ENCODE results near the gene FRMD4A. TPM values are rescaled to one million over a fixed set of nuclear protein-coding genes. Genes with fewer than 3 reads are reported as not detected.

FRMD4A gene
- total RNA-seq, 1 experiment from 2014 or later: 7.1 TPM

DNA sequence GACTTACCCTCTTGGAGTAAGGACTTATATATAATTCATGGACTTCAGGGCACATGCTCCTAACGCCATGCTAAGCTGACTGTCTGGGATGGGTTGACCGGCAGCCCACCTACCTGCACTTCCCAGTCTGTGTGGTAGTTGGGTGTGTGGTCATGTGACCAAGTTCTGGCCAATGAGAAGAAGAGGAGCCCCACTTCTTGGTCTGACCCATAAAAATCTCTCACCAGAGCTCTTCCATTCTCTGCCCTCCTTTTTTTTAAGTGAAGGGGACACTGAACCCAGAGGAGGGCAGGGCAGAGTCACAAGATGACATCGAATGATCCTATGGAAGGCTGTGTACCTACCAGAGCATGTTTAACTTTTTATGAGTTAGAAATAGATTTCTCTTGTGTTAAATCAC, 370.1 kb downstream of the FRMD4A start:
- TF ChIP-seq EZH2 (IDR thresholded peaks at IDR 0.05; ENCODE audit: low read length, unreplicated experiment) (no peak), EZH2phosphoT487 (IDR thresholded peaks at IDR 0.05; ENCODE audit: borderline replicate concordance, low read length) (no peak)
- TF ChIP-seq, protein P1, sequence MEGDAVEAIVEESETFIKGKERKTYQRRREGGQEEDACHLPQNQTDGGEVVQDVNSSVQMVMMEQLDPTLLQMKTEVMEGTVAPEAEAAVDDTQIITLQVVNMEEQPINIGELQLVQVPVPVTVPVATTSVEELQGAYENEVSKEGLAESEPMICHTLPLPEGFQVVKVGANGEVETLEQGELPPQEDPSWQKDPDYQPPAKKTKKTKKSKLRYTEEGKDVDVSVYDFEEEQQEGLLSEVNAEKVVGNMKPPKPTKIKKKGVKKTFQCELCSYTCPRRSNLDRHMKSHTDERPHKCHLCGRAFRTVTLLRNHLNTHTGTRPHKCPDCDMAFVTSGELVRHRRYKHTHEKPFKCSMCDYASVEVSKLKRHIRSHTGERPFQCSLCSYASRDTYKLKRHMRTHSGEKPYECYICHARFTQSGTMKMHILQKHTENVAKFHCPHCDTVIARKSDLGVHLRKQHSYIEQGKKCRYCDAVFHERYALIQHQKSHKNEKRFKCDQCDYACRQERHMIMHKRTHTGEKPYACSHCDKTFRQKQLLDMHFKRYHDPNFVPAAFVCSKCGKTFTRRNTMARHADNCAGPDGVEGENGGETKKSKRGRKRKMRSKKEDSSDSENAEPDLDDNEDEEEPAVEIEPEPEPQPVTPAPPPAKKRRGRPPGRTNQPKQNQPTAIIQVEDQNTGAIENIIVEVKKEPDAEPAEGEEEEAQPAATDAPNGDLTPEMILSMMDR (conservative IDR thresholded peaks at IDR 0.05; ENCODE audit: low read depth, low read length): no peak
- H3K36me3 ChIP-seq (ENCODE audit: low read depth, low read length): no peaks in the 10 kb centered on the region
- H2AFZ ChIP-seq (ENCODE audit: low read length): no peak overlapping the region
- no peaks in the 10 kb centered on the region for H3K4me1 ChIP-seq (ENCODE audit: insufficient read depth, low read length)
- no peak overlapping the region for H3K27ac ChIP-seq (ENCODE audit: low read length)
- H4K20me1 ChIP-seq (ENCODE audit: low read length): no peaks in the 10 kb centered on the region
- intact Hi-C loops (cut with micrococcal nuclease): no loop called here
- no peaks in the 10 kb centered on the region for H3F3A ChIP-seq (ENCODE audit: low read length, unreplicated experiment)
- H3K9ac ChIP-seq (ENCODE audit: low read length): no peak overlapping the region
- DNase-seq: no peak
- H3K9me3 ChIP-seq (ENCODE audit: low read length): no peaks in the 10 kb centered on the region
- H3K79me2 ChIP-seq (ENCODE audit: low read length): no peaks in the 10 kb centered on the region
- BruUV-seq (replicated peaks): no TSS peak
- ChIA-PET CTCF (no interaction called here), POLR2A (ENCODE audit: unreplicated experiment) (no interaction called here)
- H3K4me2 ChIP-seq (ENCODE audit: low read length): no peak overlapping the region
- no peak for ATAC-seq
- H3K9me2 ChIP-seq (replicated peaks; ENCODE audit: low read length): no peaks in the 10 kb centered on the region
- H3K27me3 ChIP-seq (ENCODE audit: low read length): no peaks in the 10 kb centered on the region
- no peak overlapping the region for H3K4me3 ChIP-seq (ENCODE audit: low read length)

GRCh38 chr10:13959443-13960359, 371.0 kb downstream of the FRMD4A start:
- TF ChIP-seq EZH2 (IDR thresholded peaks at IDR 0.05; ENCODE audit: low read length, unreplicated experiment) (no peak), EZH2phosphoT487 (IDR thresholded peaks at IDR 0.05; ENCODE audit: borderline replicate concordance, low read length) (no peak)
- TF ChIP-seq, protein P1 (conservative IDR thresholded peaks at IDR 0.05; ENCODE audit: low read depth, low read length): no peak
- no peak overlapping the region for H3K4me2 ChIP-seq (ENCODE audit: low read length)

DNA sequence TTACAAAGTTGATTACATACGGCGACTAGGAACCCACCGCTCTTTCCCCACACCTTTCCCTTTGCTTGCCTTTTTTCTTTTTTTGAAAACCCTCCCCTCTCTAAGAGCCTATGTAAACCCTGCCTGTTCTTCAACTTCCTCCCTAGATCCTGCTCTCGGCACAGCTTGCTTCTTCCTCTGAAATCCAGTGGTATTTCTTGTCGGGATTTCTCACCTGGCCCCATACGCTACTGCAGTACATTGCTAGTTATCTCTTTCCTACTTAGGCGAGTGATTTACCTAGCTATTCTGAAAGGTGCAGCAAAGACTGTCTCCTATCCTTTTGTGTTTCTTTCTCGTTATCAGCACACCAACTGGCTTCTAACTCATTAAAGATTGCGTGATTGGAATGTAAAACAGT, 372.9 kb downstream of the FRMD4A start:
- Histone ChIP-seq H3K27ac (ENCODE audit: low read length) (no peak overlapping the region), H3K4me2 (ENCODE audit: low read length) (no peak overlapping the region), H3K9me2 (replicated peaks; ENCODE audit: low read length) (no peaks in the 10 kb centered on the region), H3K9me3 (ENCODE audit: low read length) (no peaks in the 10 kb centered on the region), H3K36me3 (ENCODE audit: low read depth, low read length) (no peaks in the 10 kb centered on the region), H4K20me1 (ENCODE audit: low read length) (no peaks in the 10 kb centered on the region), H2AFZ (ENCODE audit: low read length) (no peak overlapping the region), H3K4me1 (ENCODE audit: insufficient read depth, low read length) (no peaks in the 10 kb centered on the region), H3K4me3 (ENCODE audit: low read length) (no peak overlapping the region), H3K9ac (ENCODE audit: low read length) (no peak overlapping the region), H3F3A (ENCODE audit: low read length, unreplicated experiment) (no peaks in the 10 kb centered on the region), H3K27me3 (ENCODE audit: low read length) (no peaks in the 10 kb centered on the region), H3K79me2 (ENCODE audit: low read length) (no peaks in the 10 kb centered on the region)
- ChIA-PET POLR2A (ENCODE audit: unreplicated experiment) (interaction anchor here (0.5 kb wide), 1 partner anchor 63 kb away, joined by 5 read pairs; no protein-coding TSS in a partner anchor), CTCF (no interaction called here)
- TF ChIP-seq EZH2phosphoT487 (IDR thresholded peaks at IDR 0.05; ENCODE audit: borderline replicate concordance, low read length) (no peak), EZH2 (IDR thresholded peaks at IDR 0.05; ENCODE audit: low read length, unreplicated experiment) (no peak)
- TF ChIP-seq, protein P1 (conservative IDR thresholded peaks at IDR 0.05; ENCODE audit: low read depth, low read length): no peak
- BruUV-seq (replicated peaks): no TSS peak
- DNase-seq: no peak
- intact Hi-C loops (cut with micrococcal nuclease): no loop called here
- no peak for ATAC-seq

More at GRCh38 chr10:13959443-13960359, 371.0 kb downstream of the FRMD4A start:
- ATAC-seq (no peak), DNase-seq (no peak)
- no peaks in the 10 kb centered on the region for H4K20me1 ChIP-seq (ENCODE audit: low read length)
- POLR2A ChIA-PET (ENCODE audit: unreplicated experiment): no interaction called here
- H3K79me2 ChIP-seq (ENCODE audit: low read length): no peaks in the 10 kb centered on the region
- H3K9me2 ChIP-seq (replicated peaks; ENCODE audit: low read length): no peaks in the 10 kb centered on the region
- no peak overlapping the region for H3K27ac ChIP-seq (ENCODE audit: low read length)
- H3K4me3 ChIP-seq (ENCODE audit: low read length): no peak overlapping the region
- H3K36me3 ChIP-seq (ENCODE audit: low read depth, low read length): no peaks in the 10 kb centered on the region
- no peaks in the 10 kb centered on the region for H3K27me3 ChIP-seq (ENCODE audit: low read length)
- no TSS peak for BruUV-seq (replicated peaks)
- H3K4me1 ChIP-seq (ENCODE audit: insufficient read depth, low read length): no peaks in the 10 kb centered on the region
- no peaks in the 10 kb centered on the region for H3F3A ChIP-seq (ENCODE audit: low read length, unreplicated experiment)
- H3K9ac ChIP-seq (ENCODE audit: low read length): no peak overlapping the region
- CTCF ChIA-PET: no interaction called here
- H2AFZ ChIP-seq (ENCODE audit: low read length): no peak overlapping the region
- H3K9me3 ChIP-seq (ENCODE audit: low read length): no peaks in the 10 kb centered on the region
- intact Hi-C loops (cut with micrococcal nuclease): no loop called here
